HTR-8/SVneo (cell line): ENCODE measurements around the gene FOCAD.
"Not testable (repeated sequence)": the region's sequence is repeated elsewhere in the genome, so short reads cannot be mapped to it uniquely, and the experiment has no call there.

Source experiments
- DNase-seq: peaks from one replicate; pipeline ENCODE4 v3.0.0; 2011; ENCODE audit warnings: low spot score, mixed read lengths; ENCODE audit not compliant: insufficient read length
- FAIRE-seq: peaks from 2 replicates; lab custom pipeline; 2011; peaks lifted over from hg19 to GRCh38; lab: Jason Lieb, UNC

Gene FOCAD

DNA sequence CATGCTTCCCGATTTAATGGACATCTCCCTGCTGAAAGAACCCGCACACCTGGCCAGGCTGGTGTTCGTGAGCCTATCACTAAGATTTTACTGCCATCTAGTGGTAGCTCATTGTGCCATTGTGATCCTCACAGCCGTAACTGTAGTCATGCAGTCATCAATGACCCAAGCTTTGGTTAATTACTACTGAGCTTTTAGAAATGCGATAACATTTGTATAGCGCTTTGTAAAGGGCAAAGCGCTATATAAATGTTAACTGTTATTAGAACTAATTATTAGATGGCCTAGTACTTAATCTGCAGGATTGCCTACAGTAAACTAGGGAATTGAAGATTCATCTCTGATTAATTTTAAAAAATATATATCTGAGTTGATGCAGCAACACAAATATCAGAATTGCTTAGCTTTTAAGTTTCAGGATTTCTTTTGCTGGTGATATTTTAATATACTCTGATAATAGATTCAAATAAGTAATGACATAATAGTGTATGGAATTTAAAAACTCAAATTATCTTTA is 257.2 kb downstream of the FOCAD start:
- FAIRE-seq (no peak), DNase-seq (peak; percentile 29)

DNA sequence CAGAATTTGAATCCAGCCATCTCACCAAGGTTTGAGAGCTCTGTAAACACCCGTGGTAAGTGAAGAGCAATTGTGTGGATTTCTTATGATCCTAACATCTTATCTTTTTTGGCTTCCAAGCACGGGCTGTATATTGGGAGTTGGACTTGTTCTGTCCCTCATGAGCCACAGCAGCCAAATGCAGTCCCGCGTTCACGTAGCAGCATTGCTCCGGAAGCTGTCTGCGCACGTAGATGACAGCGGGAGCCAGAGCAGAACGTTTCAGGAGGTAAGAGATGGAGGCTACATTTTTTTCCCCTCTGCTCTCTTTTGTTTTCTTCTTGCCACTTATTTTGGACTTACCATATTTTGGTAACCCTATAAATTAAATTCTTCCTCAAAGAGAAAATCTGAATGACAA is 260.4 kb downstream of the FOCAD start:
- FAIRE-seq (no peak), DNase-seq (no peak)

DNA sequence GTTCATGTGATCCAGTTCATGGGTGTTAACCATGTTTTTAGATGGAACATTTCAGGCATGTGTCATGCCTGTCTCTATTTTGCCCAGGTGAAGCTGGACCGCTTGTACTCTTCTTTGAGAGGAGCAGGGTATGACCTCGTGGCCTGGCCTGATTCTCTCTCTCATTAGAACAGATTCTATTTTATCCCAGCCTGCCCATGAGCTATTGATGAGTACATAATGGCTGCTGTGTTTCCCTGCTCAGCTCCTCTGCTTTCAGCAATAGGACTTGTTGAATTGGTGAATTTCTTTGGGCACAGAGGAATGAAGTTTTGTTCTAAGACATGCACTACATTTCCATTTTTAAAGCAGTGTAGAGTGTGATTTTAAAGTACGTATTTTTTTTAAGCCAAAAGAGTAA is 261.2 kb downstream of the FOCAD start:
- FAIRE-seq (no peak), DNase-seq (no peak)

DNA sequence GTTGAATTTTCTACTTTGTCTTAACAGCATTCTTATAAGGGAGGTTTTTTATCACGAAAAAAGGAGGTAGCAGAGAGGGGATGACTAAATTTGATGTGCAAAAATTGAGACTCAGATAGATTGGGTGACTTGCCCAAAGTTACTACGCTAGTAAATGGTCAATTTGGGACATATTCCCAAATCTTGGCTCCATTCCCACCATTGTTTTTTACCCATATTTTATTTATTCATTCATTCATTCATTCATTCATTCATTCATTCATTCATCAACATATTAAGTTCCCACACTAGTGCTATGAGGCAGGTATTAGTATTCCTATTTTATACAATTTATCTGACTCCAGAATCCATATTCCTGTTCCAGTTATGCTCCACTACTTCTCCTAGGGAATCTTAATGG is 261.8 kb downstream of the FOCAD start:
- DNase-seq (no peak), FAIRE-seq (no peak)

DNA sequence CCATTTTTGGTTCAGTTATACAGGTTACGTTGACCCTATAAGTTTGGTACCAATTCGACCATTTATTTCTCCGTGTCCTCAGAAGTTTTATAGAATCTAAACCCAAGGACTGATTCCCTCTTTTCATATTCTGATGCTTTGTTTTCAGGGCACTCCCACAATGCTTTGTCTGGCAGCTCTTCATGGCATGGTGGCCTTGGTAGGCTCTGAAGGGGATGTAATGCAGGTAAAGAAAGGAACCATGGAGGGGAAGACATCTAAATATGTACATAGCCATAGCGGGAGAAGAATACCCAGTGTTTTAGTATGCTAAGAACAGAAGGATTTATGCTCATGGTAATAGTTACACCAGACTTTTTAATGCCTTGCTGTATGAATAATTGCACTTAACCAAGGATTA is 264.6 kb downstream of the FOCAD start:
- no peak for FAIRE-seq

GRCh38 chr9:20950707-20951106 is 266.6 kb downstream of the FOCAD start:
- no peak for DNase-seq
- no peak for FAIRE-seq

More for the DNA sequence above, 264.6 kb downstream of the FOCAD start:
- no peak for DNase-seq

- DNase-seq (no peak), FAIRE-seq (no peak)
Observed at GRCh38 chr9:20962536-20963225, 278.6 kb downstream of the FOCAD start.

- DNase-seq (no peak), FAIRE-seq (no peak)
Observed at GRCh38 chr9:20972684-20973083, 288.6 kb downstream of the FOCAD start.

- FAIRE-seq, DNase-seq: not testable (repeated sequence)
Observed at GRCh38 chr9:20973246-20973947, 289.3 kb downstream of the FOCAD start.

GRCh38 chr9:20974191-20974938 is 290.3 kb downstream of the FOCAD start:
- FAIRE-seq, DNase-seq: not testable (repeated sequence)

DNA sequence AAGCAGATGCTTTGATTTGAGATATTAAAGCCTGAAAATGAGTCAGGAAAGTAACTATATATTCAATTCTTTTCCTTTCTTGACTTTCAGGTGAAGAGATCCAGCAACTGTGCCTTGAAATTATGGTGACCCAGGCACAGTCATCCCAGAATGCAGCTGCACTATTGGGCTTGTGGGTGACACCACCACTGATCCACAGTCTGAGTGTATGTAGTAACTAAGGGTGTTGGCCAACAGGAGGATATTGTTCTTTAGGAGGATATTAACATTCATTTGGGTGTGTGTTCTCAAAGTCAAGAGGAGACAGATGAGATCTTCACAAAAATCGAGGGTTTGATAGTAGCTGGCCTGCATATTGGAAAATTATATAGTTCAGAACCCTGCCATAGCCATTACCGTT is 294.2 kb downstream of the FOCAD start:
- FAIRE-seq, result no peak
- no peak for DNase-seq

DNA sequence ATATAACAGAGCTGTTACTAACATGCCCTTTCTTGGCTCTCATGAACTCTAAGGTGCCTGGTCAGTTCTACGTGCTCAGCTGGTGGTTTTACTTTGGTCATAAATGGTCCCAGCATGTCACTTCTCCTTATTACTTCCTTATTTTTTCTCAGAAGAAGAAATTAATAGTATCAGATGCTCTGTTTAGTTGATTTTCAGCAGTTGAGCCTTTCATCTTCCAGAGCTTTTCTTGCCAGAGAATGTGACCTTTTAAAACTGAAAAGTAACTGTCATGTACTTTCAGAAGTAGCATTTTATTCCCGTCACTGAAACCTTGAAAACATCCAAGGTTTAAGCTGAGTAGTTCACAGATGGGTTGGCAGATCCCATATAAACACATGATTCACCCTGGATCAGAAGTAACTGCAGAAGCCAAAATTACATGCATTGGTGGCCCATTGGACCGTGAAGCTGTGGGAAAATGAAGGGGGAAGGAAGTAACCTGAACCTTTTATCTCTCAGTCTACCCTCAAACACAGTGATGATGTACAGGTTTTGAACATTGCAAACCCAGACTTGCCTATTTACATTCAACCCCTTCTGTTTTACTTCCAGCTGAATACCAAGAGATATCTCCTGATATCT is 296.9 kb downstream of the FOCAD start:
- DNase-seq (no peak), FAIRE-seq (no peak)

DNA sequence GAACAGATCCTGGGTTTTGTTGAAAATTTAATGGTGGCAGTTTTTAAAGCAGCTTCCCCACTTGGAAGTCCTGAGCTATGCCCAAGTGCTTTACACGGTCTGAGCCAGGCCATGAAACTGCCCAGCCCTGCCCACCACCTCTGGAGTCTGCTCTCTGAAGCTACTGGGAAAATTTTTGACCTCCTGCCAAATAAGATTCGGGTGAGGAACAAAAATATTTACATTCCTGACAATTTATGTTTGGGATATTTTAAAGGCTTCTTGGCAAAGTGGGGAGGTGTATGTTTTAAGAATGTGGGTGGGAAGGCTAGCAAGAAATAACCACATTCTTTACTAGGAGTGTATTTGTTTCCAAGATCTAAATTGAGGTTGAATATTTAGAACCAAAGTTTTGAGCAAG is 297.4 kb downstream of the FOCAD start:
- FAIRE-seq, result no peak
- peak; percentile 5 for DNase-seq

GRCh38 chr9:20984506-20984905 is 300.4 kb downstream of the FOCAD start:
- FAIRE-seq, result no peak
- DNase-seq, result no peak

DNA sequence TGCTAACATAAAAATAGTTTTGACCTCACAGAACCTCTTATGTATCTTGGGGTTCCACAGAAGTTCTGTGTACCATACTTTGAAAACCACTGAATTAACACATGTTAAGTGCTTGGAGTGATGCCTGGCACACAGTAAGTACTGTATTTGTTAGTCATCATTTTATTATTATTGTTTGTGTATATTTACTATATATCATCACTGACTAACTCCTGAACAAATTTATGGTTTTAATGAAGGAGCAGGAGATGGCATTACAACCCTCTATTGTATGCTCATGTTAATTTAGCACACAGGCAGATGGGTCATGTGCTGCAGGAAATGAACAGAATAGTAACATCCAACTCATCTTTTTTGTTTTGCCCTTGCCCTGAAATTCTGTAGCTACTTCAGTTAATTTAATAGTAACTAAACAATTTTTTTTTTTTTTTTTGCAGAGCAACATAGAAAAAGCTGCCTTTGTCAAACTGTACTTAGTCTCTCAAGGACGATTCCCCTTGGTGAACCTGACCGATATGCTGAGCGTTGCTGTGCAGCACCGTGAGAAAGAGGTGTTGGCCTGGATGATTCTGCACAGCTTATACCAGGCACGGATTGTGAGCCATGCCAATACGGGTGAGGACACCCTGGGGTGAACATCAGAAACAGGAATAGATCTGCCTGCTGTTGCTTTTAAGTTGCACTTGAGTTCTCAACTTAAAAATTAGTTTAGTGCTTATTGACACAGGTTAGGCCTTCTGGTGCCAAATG is 302.0 kb downstream of the FOCAD start:
- no peak for FAIRE-seq
- no peak for DNase-seq

GRCh38 chr9:20987521-20987920 is 303.5 kb downstream of the FOCAD start:
- FAIRE-seq (no peak), DNase-seq (no peak)

DNA sequence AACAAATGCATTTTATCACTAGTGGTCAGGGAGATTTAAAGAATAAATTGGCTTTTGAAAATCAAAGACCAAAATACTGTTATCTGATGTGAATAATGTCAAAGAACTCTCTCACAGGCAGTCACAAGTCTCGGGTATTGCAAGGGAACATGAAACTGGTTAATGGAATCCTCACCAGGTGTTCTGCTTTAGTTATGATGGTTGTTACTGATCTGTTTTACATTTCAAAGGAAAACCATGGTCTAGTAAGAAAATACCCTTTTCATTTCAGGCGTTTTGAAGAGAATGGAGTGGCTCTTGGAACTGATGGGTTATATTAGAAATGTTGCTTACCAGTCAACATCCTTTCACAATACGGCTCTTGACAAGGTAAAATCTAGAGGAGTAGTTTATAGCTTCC is 304.0 kb downstream of the FOCAD start:
- FAIRE-seq (no peak), DNase-seq (no peak)

DNA sequence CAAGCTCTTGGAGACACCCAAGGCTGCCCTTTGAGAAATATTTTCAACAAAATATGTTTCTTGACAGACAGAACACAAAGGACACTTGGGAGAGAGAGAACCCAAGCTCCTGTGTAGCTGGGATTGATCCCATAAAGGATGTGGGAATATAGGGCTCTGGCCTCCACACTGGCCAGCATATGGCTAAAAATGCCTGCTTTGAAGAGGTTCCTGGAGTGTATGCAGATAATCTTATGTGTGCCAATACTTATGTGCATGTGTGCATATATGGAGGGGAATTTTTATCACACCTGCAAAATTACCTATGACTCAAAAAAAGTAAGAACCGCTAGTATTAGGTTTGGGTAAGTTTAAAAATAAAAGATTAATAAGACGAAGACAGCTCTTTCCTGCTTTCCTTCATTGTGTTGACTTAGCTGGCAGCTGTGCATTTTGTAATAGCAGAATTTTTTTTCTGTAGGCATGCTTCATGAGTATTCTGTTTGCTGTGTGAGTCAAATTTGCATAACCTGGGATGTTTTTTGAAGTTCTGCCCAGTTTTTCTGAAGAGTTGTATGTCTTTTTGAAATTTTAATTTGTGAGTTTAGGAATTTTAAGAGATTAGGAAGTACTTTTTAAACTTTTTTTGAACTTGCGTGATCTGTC is 304.7 kb downstream of the FOCAD start:
- DNase-seq (no peak), FAIRE-seq (no peak)

GRCh38 chr9:20989923-20990341 is 305.9 kb downstream of the FOCAD start:
- FAIRE-seq, result no peak
- DNase-seq, result no peak
